GM12878 (cell line): Measurements from ENCODE around the gene ERC2. TPM values are rescaled to one million over a fixed set of nuclear protein-coding genes. Genes with fewer than 3 reads are reported as not detected.

Experiments
- ATAC-seq: fragments of 200-7000 bp; cut with Tn5 transposase; 3 replicates; pipeline ENCODE4 v1.9.1; 2020; ENCODE audit warnings: mild to moderate bottlenecking, moderate library complexity
- BruUV-seq: library from RNA; stranded (reverse); fragments of 400-500 nt; replicated peaks from 2 replicates; lab custom pipeline; 2021; lab: Mats Ljungman, UMichigan
- CTCF ChIA-PET: fragments of 300-600 bp; sonication (Branson Sonifier 250); formaldehyde crosslinking; extraction: SDS; loops from one replicate; lab custom pipeline; 2021; ENCODE audit warnings: inconsistent platforms; lab: Yijun Ruan, JAX
- POLR2A ChIA-PET: fragments of 350-600 bp; formaldehyde crosslinking; extraction: SDS; loops from one replicate; lab custom pipeline; 2021; ENCODE audit warnings: inconsistent platforms; lab: Charles Lee
- RAD21 ChIA-PET: fragments of 300-600 bp; sonication (Branson Sonifier 250); formaldehyde crosslinking; loops from one replicate; lab custom pipeline; 2023; ENCODE audit warnings: antibody characterized with exemption; ENCODE audit not compliant: unreplicated experiment; lab: Charles Lee
- SMC1A ChIA-PET: fragments of 300-600 bp; sonication (Branson Sonifier 250); formaldehyde crosslinking; loops from one replicate; lab custom pipeline; 2023; ENCODE audit not compliant: unreplicated experiment, uncharacterized antibody; lab: Charles Lee
- DNase-seq: peaks from one replicate; pipeline ENCODE4 v3.0.0-alpha.2; 2011; ENCODE audit warnings: low read depth, low spot score
- FAIRE-seq: peaks from 3 replicates; lab custom pipeline; 2011; peaks lifted over from hg19 to GRCh38; lab: Jason Lieb, UNC
- H2AFZ ChIP-seq: 2 replicates; pipeline ENCODE4 v1.6.0; 2011; ENCODE audit warnings: low read depth, low read length, control low read depth; ENCODE audit not compliant: control insufficient read depth
- H3K27ac ChIP-seq: 2 replicates; pipeline ENCODE4 v1.5.1; 2011; ENCODE audit warnings: control low read depth; ENCODE audit not compliant: control insufficient read depth, insufficient read depth
- H3K27me3 ChIP-seq, 2 experiments: replicated peaks in 1 of 2; 2 replicates each; pipeline versions ENCODE4 v1.6.0 to v1.6.1; 2011; ENCODE audit warnings: low read length in 1 of 2; ENCODE audit not compliant: control insufficient read depth in 2 of 2, insufficient read depth in 2 of 2
- H3K36me3 ChIP-seq, 2 experiments: 2 replicates each; pipeline ENCODE4 v1.5.1; 2011; ENCODE audit warnings: low read length in 1 of 2; ENCODE audit not compliant: control insufficient read depth in 2 of 2, insufficient read depth in 2 of 2
- H3K4me1 ChIP-seq: 2 replicates; pipeline ENCODE4 v1.6.1; 2011; ENCODE audit warnings: mild to moderate bottlenecking, low read length, moderate library complexity, mixed read lengths; ENCODE audit not compliant: control insufficient read depth, insufficient read depth
- H3K4me2 ChIP-seq: 2 replicates; pipeline ENCODE4 v1.6.0; 2011; ENCODE audit warnings: control low read depth; ENCODE audit not compliant: control insufficient read depth, insufficient read depth
- H3K4me3 ChIP-seq: fragments of 200-600 bp; sonication (generic); 2 replicates; pipeline ENCODE4 v1.5.1; 2016
- H3K79me2 ChIP-seq: 2 replicates; pipeline ENCODE4 v1.6.0; 2011; ENCODE audit warnings: low read length; ENCODE audit not compliant: control insufficient read depth, insufficient read depth
- H3K9ac ChIP-seq: 2 replicates; pipeline ENCODE4 v1.8.0; 2011; ENCODE audit warnings: low read length, control low read depth, mixed read lengths; ENCODE audit not compliant: control insufficient read depth, insufficient read depth
- H3K9me3 ChIP-seq: replicated peaks from 3 replicates; pipeline ENCODE4 v1.5.1; 2011; ENCODE audit warnings: mild to moderate bottlenecking, low read length; ENCODE audit not compliant: control insufficient read depth, insufficient read depth
- H4K20me1 ChIP-seq: 2 replicates; pipeline ENCODE4 v1.6.0; 2011; ENCODE audit not compliant: control insufficient read depth, insufficient read depth
- CREB1 ChIP-seq: IDR thresholded peaks from 2 replicates; pipeline ENCODE4 v1.6.1; 2012; ENCODE audit warnings: low read depth, mild to moderate bottlenecking, inconsistent platforms
- MXI1 ChIP-seq: fragments of 150-350 bp; IDR thresholded peaks from 2 replicates; pipeline ENCODE4 v1.6.1; 2011; ENCODE audit warnings: low read depth, mild to moderate bottlenecking, inconsistent platforms, low read length, improper control_type of control experiment
- POLR2AphosphoS5 ChIP-seq: IDR thresholded peaks from 2 replicates; pipeline ENCODE4 v1.6.1; 2011; ENCODE audit warnings: mild to moderate bottlenecking, low read length, inconsistent platforms
- SPI1 ChIP-seq: IDR thresholded peaks from 2 replicates; pipeline ENCODE4 v1.6.1; 2011; ENCODE audit warnings: low read depth, mild to moderate bottlenecking, low read length, moderate library complexity, borderline replicate concordance; ENCODE audit not compliant: insufficient read depth
- whole genome bisulfite sequencing: methylation state at CpG from one replicate; pipeline ENCODE4 v1.1.6; 2016; ENCODE audit warnings: low lambda C conversion rate; ENCODE audit not compliant: insufficient replicate concordance, insufficient coverage; ENCODE audit errors: missing lambda C conversion rate; 5-methylcytosine and 5-hydroxymethylcytosine counted together
- in situ Hi-C: fragments of 300-500 bp; cut with MboI; formaldehyde crosslinking; loops from 9 replicates; pipeline ENCODE4 v1.14.3; 2018; ENCODE audit warnings: mixed read lengths
- intact Hi-C: fragments of 100-400 bp; cut with micrococcal nuclease; formaldehyde crosslinking; loops from one replicate; pipeline ENCODE4 v1.14.2; 2022; ENCODE audit not compliant: unreplicated experiment
- polyA plus RNA-seq, 11 experiments: library from polyadenylated mRNA; depleted of rRNA in 4 of 11; unstranded in 6 of 11; stranded (reverse) in 5 of 11; fragments of >200 nt; fragmentation: Nextera tagmentation in 4 of 11; fragmentation: Illumina TruSeq in 1 of 11; extraction: Ambion mirVana in 4 of 11; extraction: Trizol in 1 of 11; gene quantifications; 1 replicate in 1 of 11; 2 replicates in 10 of 11; pipeline versions ENCODE4 v1.2.1 to v1.2.3, GENCODE V29; 2011 to 2016; ENCODE audit warnings: inconsistent platforms in 2 of 11, missing spikeins in 2 of 11, low read depth in 1 of 11
- total RNA-seq, 4 experiments: library from RNA; depleted of rRNA in 3 of 4; stranded (reverse); fragments of >200 nt in 3 of 4; fragmentation: Illumina TruSeq in 1 of 4; extraction: Trizol in 1 of 4; gene quantifications; 2 replicates each; pipeline versions ENCODE4 v1.2.1 to v1.2.3, GENCODE V29; 2013 to 2021
- TF ChIP-seq, protein P1 (sequence below): IDR thresholded peaks from 2 replicates; pipeline ENCODE4 v1.6.1; 2012; ENCODE audit warnings: low read length, inconsistent platforms
- TF ChIP-seq, protein P2 (sequence below): fragments of 450-650 bp; IDR thresholded peaks from 2 replicates; pipeline ENCODE4 v1.6.1; 2016; ENCODE audit warnings: mild to moderate bottlenecking

The ERC2 gene
- total and polyA plus RNA-seq, 10 of the 15 experiments (the other 5 are each of a cell fraction or from before 2014, with no cell fraction given), result 0.06 to 1.4 (median 0.12) TPM; not detected in 3

DNA sequence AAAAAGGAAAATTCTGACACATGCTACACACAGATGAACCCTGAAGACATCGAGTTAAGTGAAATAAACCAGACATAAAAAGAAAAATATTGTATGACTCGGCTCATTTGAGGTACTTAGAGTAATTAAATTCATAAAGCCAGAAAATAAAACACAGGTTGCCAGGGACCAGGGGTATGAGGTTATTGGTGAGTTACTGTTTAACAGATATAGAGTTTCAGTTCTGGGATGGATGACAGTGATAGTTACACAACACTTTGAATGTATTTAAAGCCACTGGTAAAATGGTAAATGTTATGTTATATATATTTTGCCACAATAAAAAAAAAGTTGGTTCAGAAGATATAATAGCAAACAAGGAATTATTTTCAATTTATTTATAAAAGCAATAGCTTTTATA lies 545.1 kb downstream of the ERC2 start:
- Histone ChIP-seq H3K9ac (no peak overlapping the region), H3K36me3 (no peaks in the 10 kb centered on the region), H3K9me3 (no peaks in the 10 kb centered on the region), H3K79me2 (no peaks in the 10 kb centered on the region), H3K4me1 (no peaks in the 10 kb centered on the region), H3K4me2 (no peak overlapping the region), H3K27me3 (no peaks in the 10 kb centered on the region; a peak in 1 of 4 replicates), H2AFZ (no peak overlapping the region), H3K4me3 (no peak overlapping the region), H3K27ac (no peak overlapping the region), H4K20me1 (no peaks in the 10 kb centered on the region)
- in situ Hi-C loops, result no loop called here
- DNase-seq, result no peak
- WGBS, result 0% methylated on average over 2 of the region's 2 CpGs
- TF ChIP-seq MXI1, result no peak
- TF ChIP-seq, protein P1, sequence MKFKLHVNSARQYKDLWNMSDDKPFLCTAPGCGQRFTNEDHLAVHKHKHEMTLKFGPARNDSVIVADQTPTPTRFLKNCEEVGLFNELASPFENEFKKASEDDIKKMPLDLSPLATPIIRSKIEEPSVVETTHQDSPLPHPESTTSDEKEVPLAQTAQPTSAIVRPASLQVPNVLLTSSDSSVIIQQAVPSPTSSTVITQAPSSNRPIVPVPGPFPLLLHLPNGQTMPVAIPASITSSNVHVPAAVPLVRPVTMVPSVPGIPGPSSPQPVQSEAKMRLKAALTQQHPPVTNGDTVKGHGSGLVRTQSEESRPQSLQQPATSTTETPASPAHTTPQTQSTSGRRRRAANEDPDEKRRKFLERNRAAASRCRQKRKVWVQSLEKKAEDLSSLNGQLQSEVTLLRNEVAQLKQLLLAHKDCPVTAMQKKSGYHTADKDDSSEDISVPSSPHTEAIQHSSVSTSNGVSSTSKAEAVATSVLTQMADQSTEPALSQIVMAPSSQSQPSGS, result no peak
- no peak for TF ChIP-seq SPI1
- no peak for TF ChIP-seq CREB1
- TF ChIP-seq POLR2AphosphoS5, result no peak
- TF ChIP-seq, protein P2, sequence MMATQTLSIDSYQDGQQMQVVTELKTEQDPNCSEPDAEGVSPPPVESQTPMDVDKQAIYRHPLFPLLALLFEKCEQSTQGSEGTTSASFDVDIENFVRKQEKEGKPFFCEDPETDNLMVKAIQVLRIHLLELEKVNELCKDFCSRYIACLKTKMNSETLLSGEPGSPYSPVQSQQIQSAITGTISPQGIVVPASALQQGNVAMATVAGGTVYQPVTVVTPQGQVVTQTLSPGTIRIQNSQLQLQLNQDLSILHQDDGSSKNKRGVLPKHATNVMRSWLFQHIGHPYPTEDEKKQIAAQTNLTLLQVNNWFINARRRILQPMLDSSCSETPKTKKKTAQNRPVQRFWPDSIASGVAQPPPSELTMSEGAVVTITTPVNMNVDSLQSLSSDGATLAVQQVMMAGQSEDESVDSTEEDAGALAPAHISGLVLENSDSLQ, result no peak
- CTCF ChIA-PET, result no interaction called here
- FAIRE-seq, result no peak
- BruUV-seq, result no TSS peak
- intact Hi-C loops, result no loop called here
- SMC1A ChIA-PET, result no interaction called here
- RAD21 ChIA-PET, result no interaction called here
- peak; percentile 44 for ATAC-seq
- POLR2A ChIA-PET, result interaction anchor here (0.8 kb wide), 1 partner anchor 17 kb away, joined by 3 read pairs; no protein-coding TSS in a partner anchor
